Stimulated activated naive CD8-positive, alpha-beta T cell treated with anti-CD3 and anti-CD28 coated beads, Interleukin-15, Interleukin-2, amounts not matched to agents 100 U/mL and 50 U/mL, for 24 hours (primary cell): ENCODE measurements around the gene PMEPA1.

Experiments
- ATAC-seq: fragments of 150-1000 bp; cut with Tn5 transposase; one replicate; pipeline ENCODE4 v1.10.0; 2021
- DNase-seq: peaks from one replicate; pipeline ENCODE4 v3.0.0; 2021

PMEPA1 gene

GRCh38 chr20:57621421-57622200 lies 88.2 kb downstream of the PMEPA1 start:
- no peak for DNase-seq
- no peak for ATAC-seq

GRCh38 chr20:57620999-57621398 lies 88.8 kb downstream of the PMEPA1 start:
- DNase-seq (peak; percentile 43), ATAC-seq (no peak)

- ATAC-seq (peak; percentile 10), DNase-seq (peak; percentile 56)
Observed at GRCh38 chr20:57620274-57620990, 89.4 kb downstream of the PMEPA1 start, which contains the start of gene ZBP1. Gene ZBP1, minus strand, starts transcription at chr20:57620426. Its CDS starts 131 bp downstream, at chr20:57620295.

GRCh38 chr20:57619051-57619831 lies 90.6 kb downstream of the PMEPA1 start:
- ATAC-seq (peak; percentile 77), DNase-seq (peak; percentile 70)

GRCh38 chr20:57618764-57619050 lies 91.1 kb downstream of the PMEPA1 start:
- DNase-seq (no peak), ATAC-seq (no peak)

GRCh38 chr20:57618091-57618763 lies 91.6 kb downstream of the PMEPA1 start:
- DNase-seq (peak; percentile 43), ATAC-seq (no peak)

GRCh38 chr20:57617079-57617795 lies 92.6 kb downstream of the PMEPA1 start:
- no peak for ATAC-seq
- no peak for DNase-seq

GRCh38 chr20:57616143-57616951 lies 93.5 kb downstream of the PMEPA1 start:
- ATAC-seq (no peak), DNase-seq (no peak)

- ATAC-seq (no peak), DNase-seq (no peak)
Observed at GRCh38 chr20:57615445-57615811, 94.4 kb downstream of the PMEPA1 start.

GRCh38 chr20:57614490-57615444 lies 95.0 kb downstream of the PMEPA1 start:
- DNase-seq = peak; percentile 2
- no peak for ATAC-seq

- DNase-seq (peak; percentile 0), ATAC-seq (no peak)
Observed at GRCh38 chr20:57613481-57613921, 96.3 kb downstream of the PMEPA1 start.

- no peak for DNase-seq
- ATAC-seq = no peak
Observed at GRCh38 chr20:57612916-57613315, 96.9 kb downstream of the PMEPA1 start.

GRCh38 chr20:57612436-57612835 lies 97.4 kb downstream of the PMEPA1 start:
- DNase-seq (no peak), ATAC-seq (no peak)

- DNase-seq (no peak), ATAC-seq (no peak)
Observed at GRCh38 chr20:57611586-57612311, 98.1 kb downstream of the PMEPA1 start.

GRCh38 chr20:57610261-57610952 lies 99.4 kb downstream of the PMEPA1 start:
- ATAC-seq (no peak), DNase-seq (no peak)

GRCh38 chr20:57609842-57610167 lies 100.0 kb downstream of the PMEPA1 start:
- no peak for DNase-seq
- no peak for ATAC-seq

GRCh38 chr20:57609086-57609841 lies 100.6 kb downstream of the PMEPA1 start:
- no peak for DNase-seq
- no peak for ATAC-seq

- ATAC-seq (no peak), DNase-seq (no peak)
Observed at GRCh38 chr20:57608516-57608915, 101.3 kb downstream of the PMEPA1 start.
